ENCODE data around the gene ARHGAP26. TPM values are rescaled to one million over a fixed set of nuclear protein-coding genes. Genes with fewer than 3 reads are reported as not detected.

Gene ARHGAP26
- polyA plus RNA-seq, 1 donor (not counting 4 experiments of a cell fraction or from before 2014, with no cell fraction given) = 3.9 TPM

DNA sequence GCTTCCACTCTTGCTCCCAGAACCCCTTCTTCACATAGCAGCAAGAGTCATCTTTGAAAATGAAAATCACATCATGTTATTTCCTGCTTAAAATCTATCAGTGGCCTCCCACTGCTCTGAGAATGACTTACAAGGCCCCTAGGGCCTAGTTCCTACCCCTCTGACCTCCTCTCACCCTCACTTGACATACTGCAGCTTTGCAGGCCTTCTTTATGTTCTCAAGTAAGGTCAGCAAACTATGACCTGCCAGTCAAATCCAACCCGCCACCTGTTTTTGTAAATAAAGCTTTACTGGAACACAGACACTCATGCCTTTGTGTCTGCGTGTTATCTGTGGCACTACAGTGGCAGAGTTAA lies 447.6 kb downstream of the ARHGAP26 start:
- dilution Hi-C loops (cut with MboI; ENCODE audit: extremely low pct_ligation_motif_present, low sequenced_read_pairs) = no loop called here
- Histone ChIP-seq H3K4me3 (ENCODE audit: control insufficient read depth in 2 of 3, extremely low read depth in 1 of 3, insufficient read depth in 2 of 3, low read depth in 1 of 3, low read length in 3 of 3) (no peak overlapping the region), H3K9ac (ENCODE audit: control insufficient read depth, extremely low read depth, insufficient read depth, low read length) (no peak overlapping the region), H3K27ac (ENCODE audit: control insufficient read depth, insufficient read depth, low read length) (no peak overlapping the region), H3K9me1 (ENCODE audit: control insufficient read depth, extremely low read depth, insufficient read depth, low read length) (no peaks in the 10 kb centered on the region), H3K4me1 (ENCODE audit: control insufficient read depth, extremely low read depth, insufficient read depth, low read length) (peaks cover 24% of the 10 kb centered on the region), H3K27me3 (ENCODE audit: control insufficient read depth, extremely low read depth, insufficient read depth, low read length) (no peaks in the 10 kb centered on the region), H4K20me1 (ENCODE audit: control insufficient read depth, extremely low read depth, insufficient read depth, low read length) (no peaks in the 10 kb centered on the region), H2AFZ (ENCODE audit: control insufficient read depth, low read length) (no peak overlapping the region), H3K4me2 (ENCODE audit: control insufficient read depth, extremely low read depth, insufficient read depth, low read depth, low read length) (no peak overlapping the region), H3K79me2 (ENCODE audit: control insufficient read depth, insufficient read depth, low read length) (no peaks in the 10 kb centered on the region), H3K36me3 (ENCODE audit: control insufficient read depth in 2 of 2, extremely low read depth in 1 of 2, insufficient read depth in 2 of 2, low read length in 2 of 2) (peaks cover 2 to 5% of the 10 kb centered on the region in 2 experiments), H3K9me3 (ENCODE audit: control insufficient read depth, low read depth, low read length) (no peaks in the 10 kb centered on the region)
- no peak for FAIRE-seq
- TF ChIP-seq EZH2 (IDR thresholded peaks at IDR 0.05; ENCODE audit: low read length) = no peak
- TF ChIP-seq, protein P1, sequence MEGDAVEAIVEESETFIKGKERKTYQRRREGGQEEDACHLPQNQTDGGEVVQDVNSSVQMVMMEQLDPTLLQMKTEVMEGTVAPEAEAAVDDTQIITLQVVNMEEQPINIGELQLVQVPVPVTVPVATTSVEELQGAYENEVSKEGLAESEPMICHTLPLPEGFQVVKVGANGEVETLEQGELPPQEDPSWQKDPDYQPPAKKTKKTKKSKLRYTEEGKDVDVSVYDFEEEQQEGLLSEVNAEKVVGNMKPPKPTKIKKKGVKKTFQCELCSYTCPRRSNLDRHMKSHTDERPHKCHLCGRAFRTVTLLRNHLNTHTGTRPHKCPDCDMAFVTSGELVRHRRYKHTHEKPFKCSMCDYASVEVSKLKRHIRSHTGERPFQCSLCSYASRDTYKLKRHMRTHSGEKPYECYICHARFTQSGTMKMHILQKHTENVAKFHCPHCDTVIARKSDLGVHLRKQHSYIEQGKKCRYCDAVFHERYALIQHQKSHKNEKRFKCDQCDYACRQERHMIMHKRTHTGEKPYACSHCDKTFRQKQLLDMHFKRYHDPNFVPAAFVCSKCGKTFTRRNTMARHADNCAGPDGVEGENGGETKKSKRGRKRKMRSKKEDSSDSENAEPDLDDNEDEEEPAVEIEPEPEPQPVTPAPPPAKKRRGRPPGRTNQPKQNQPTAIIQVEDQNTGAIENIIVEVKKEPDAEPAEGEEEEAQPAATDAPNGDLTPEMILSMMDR (optimal IDR thresholded peaks at IDR 0.05 in 1 of 3, IDR thresholded peaks at IDR 0.05 in 1 of 3, conservative IDR thresholded peaks at IDR 0.05 in 1 of 3; ENCODE audit: extremely low read depth in 1 of 3, insufficient read depth in 2 of 3, low read length in 3 of 3) = no peak
- no peak for DNase-seq (ENCODE audit: low read depth, low spot score)

DNA sequence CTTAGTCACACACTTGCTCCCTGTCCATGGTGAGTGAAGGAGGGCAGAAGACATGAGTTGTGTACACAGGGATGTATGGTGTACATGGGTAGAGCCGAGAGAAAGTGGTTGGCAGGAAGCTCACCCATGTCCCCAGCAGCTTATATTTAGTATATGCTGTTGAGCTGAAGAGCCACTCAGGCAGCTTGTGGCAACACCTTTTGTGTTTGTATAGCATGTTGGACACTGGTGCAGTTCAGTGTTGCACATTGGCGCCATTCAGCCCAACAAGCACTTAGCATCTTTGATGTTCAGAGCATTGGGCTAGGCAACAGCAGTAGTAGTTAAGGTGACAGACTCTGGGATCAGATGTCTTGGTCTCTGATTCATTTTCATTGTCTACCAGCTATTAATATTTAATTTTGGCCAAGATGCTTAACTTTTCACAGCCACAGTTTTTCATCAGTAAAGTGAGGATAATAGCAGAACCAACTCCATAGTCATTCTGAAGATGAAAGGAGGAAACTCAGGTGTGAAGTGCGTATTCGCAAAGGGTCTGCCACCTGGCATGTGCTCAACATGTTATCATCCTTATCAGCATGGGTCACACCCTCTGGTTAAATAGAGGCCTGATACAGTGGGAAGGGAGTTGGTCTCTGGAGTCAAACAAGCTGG lies 448.5 kb downstream of the ARHGAP26 start:
- no peaks in the 10 kb centered on the region for H3K9me1 ChIP-seq (ENCODE audit: control insufficient read depth, extremely low read depth, insufficient read depth, low read length)
- H3K27me3 ChIP-seq (ENCODE audit: control insufficient read depth, extremely low read depth, insufficient read depth, low read length) = no peaks in the 10 kb centered on the region
- H3K4me2 ChIP-seq (ENCODE audit: control insufficient read depth, extremely low read depth, insufficient read depth, low read depth, low read length) = no peak overlapping the region
- H4K20me1 ChIP-seq (ENCODE audit: control insufficient read depth, extremely low read depth, insufficient read depth, low read length) = no peaks in the 10 kb centered on the region
- dilution Hi-C loops (cut with MboI; ENCODE audit: extremely low pct_ligation_motif_present, low sequenced_read_pairs) = no loop called here
- peaks cover 2 to 5% of the 10 kb centered on the region in 2 experiments for H3K36me3 ChIP-seq (ENCODE audit: control insufficient read depth in 2 of 2, extremely low read depth in 1 of 2, insufficient read depth in 2 of 2, low read length in 2 of 2)
- no peak overlapping the region for H3K4me3 ChIP-seq (ENCODE audit: control insufficient read depth in 2 of 3, extremely low read depth in 1 of 3, insufficient read depth in 2 of 3, low read depth in 1 of 3, low read length in 3 of 3)
- no peak overlapping the region for H3K27ac ChIP-seq (ENCODE audit: control insufficient read depth, insufficient read depth, low read length)
- DNase-seq (ENCODE audit: low read depth, low spot score) (no peak), FAIRE-seq (no peak)
- H3K4me1 ChIP-seq (ENCODE audit: control insufficient read depth, extremely low read depth, insufficient read depth, low read length) = peaks cover 17% of the 10 kb centered on the region
- no peaks in the 10 kb centered on the region for H3K9me3 ChIP-seq (ENCODE audit: control insufficient read depth, low read depth, low read length)
- no peak overlapping the region for H3K9ac ChIP-seq (ENCODE audit: control insufficient read depth, extremely low read depth, insufficient read depth, low read length)
- H2AFZ ChIP-seq (ENCODE audit: control insufficient read depth, low read length) = no peak overlapping the region
- H3K79me2 ChIP-seq (ENCODE audit: control insufficient read depth, insufficient read depth, low read length) = no peaks in the 10 kb centered on the region
- TF ChIP-seq, protein P1 (optimal IDR thresholded peaks at IDR 0.05 in 1 of 3, IDR thresholded peaks at IDR 0.05 in 1 of 3, conservative IDR thresholded peaks at IDR 0.05 in 1 of 3; ENCODE audit: extremely low read depth in 1 of 3, insufficient read depth in 2 of 3, low read length in 3 of 3) = no peak
- TF ChIP-seq EZH2 (IDR thresholded peaks at IDR 0.05; ENCODE audit: low read length) = no peak

All from keratinocyte (primary cell).